ENCODE measurements around the gene DNM2.
"Not testable (repeated sequence)": the region's sequence is repeated elsewhere in the genome, so short reads cannot be mapped to it uniquely, and the experiment has no call there.

DNM2 gene

GRCh38 chr19:10870955-10871603 lies 153.2 kb downstream of the DNM2 start, which contains the start of gene CARM1:
TSS of gene CARM1 (plus strand) at chr19:10871553. CDS start at chr19:10871703, 150 bp downstream.
- peak; percentile 90 for DNase-seq

GRCh38 chr19:10871711-10872545 lies 154.0 kb downstream of the DNM2 start:
- DNase-seq: no peak

GRCh38 chr19:10872546-10873107 lies 154.7 kb downstream of the DNM2 start:
- DNase-seq: no peak

- DNase-seq: no peak
Measured at GRCh38 chr19:10874024-10874423, 156.1 kb downstream of the DNM2 start.

GRCh38 chr19:10876459-10877240 lies 158.8 kb downstream of the DNM2 start:
- no peak for DNase-seq

GRCh38 chr19:10877608-10878007 lies 159.7 kb downstream of the DNM2 start:
- not testable (repeated sequence) for DNase-seq

GRCh38 chr19:10878253-10878652 lies 160.4 kb downstream of the DNM2 start:
- DNase-seq: no peak
